IMR-90 (cell line): ENCODE measurements around the gene ZNF407. TPM values are rescaled to one million over a fixed set of nuclear protein-coding genes. Genes with fewer than 3 reads are reported as not detected.
"Not testable (repeated sequence)": the region's sequence is repeated elsewhere in the genome, so short reads cannot be mapped to it uniquely, and the experiment has no call there.

Experiments
- ATAC-seq: fragments of 200-7000 bp; cut with Tn5 transposase; 2 replicates; pipeline ENCODE4 v1.9.1; 2020; ENCODE audit warnings: low read depth, mild to moderate bottlenecking, moderate library complexity
- BruUV-seq: library from RNA; stranded (reverse); fragments of 400-500 nt; replicated peaks from 2 replicates; lab custom pipeline; 2021; lab: Mats Ljungman, UMichigan
- CTCF ChIA-PET: fragments of 300-600 bp; formaldehyde crosslinking; extraction: SDS; loops from one replicate; lab custom pipeline; 2021; ENCODE audit warnings: antibody characterized with exemption; lab: Yijun Ruan, JAX
- POLR2A ChIA-PET: fragments of 300-600 bp; sonication (Branson Sonifier 250); formaldehyde crosslinking; loops from one replicate; lab custom pipeline; 2022; ENCODE audit warnings: antibody characterized with exemption; ENCODE audit not compliant: unreplicated experiment; lab: Charles Lee
- DNase-seq: peaks from one replicate; pipeline ENCODE4 v3.0.0; 2013
- H2AFZ ChIP-seq: replicated peaks from 2 replicates; pipeline ENCODE3; 2013; ENCODE audit warnings: low read length, mild to moderate bottlenecking; ENCODE audit not compliant: poor library complexity
- H2AK5ac ChIP-seq: 2 replicates; pipeline ENCODE4 v1.6.1; 2013; ENCODE audit warnings: low read depth, low read length, inconsistent platforms
- H2AK9ac ChIP-seq: replicated peaks from 2 replicates; pipeline ENCODE3; 2013; ENCODE audit warnings: mild to moderate bottlenecking, low read depth, low read length, moderate library complexity; ENCODE audit not compliant: poor library complexity
- H2BK120ac ChIP-seq: 2 replicates; pipeline ENCODE4 v1.6.1; 2013; ENCODE audit warnings: low read depth, low read length, inconsistent platforms
- H2BK15ac ChIP-seq: 3 replicates; pipeline ENCODE4 v1.6.1; 2013; ENCODE audit warnings: low read depth, low read length, inconsistent platforms
- H2BK20ac ChIP-seq: 2 replicates; pipeline ENCODE4 v1.6.1; 2013; ENCODE audit warnings: low read depth, mild to moderate bottlenecking, inconsistent platforms, low read length, moderate library complexity
- H2BK5ac ChIP-seq: 2 replicates; pipeline ENCODE4 v1.6.1; 2013; ENCODE audit warnings: mild to moderate bottlenecking, low read depth, low read length, inconsistent platforms; ENCODE audit not compliant: poor library complexity, severe bottlenecking
- H3K14ac ChIP-seq: replicated peaks from 2 replicates; pipeline ENCODE4 v1.6.1; 2013; ENCODE audit warnings: low read depth, low read length, inconsistent platforms
- H3K18ac ChIP-seq: 2 replicates; pipeline ENCODE4 v1.6.1; 2013; ENCODE audit warnings: low read depth, low read length, control low read depth
- H3K23ac ChIP-seq: 2 replicates; pipeline ENCODE4 v1.6.1; 2013; ENCODE audit warnings: low read depth, low read length, inconsistent platforms
- H3K27ac ChIP-seq: 2 replicates; pipeline ENCODE4 v1.5.1; 2013; ENCODE audit warnings: mild to moderate bottlenecking, control low read depth, low read length; ENCODE audit not compliant: insufficient read depth
- H3K27me3 ChIP-seq: 2 replicates; pipeline ENCODE4 v1.6.1; 2013; ENCODE audit warnings: low read length; ENCODE audit not compliant: control insufficient read depth, insufficient read depth
- H3K36me3 ChIP-seq: 2 replicates; pipeline ENCODE4 v1.6.1; 2013; ENCODE audit warnings: low read length, mixed read lengths; ENCODE audit not compliant: control insufficient read depth, insufficient read depth
- H3K4ac ChIP-seq: 2 replicates; pipeline ENCODE4 v1.6.1; 2013; ENCODE audit warnings: low read depth, low read length, inconsistent platforms
- H3K4me1 ChIP-seq: 2 replicates; pipeline ENCODE4 v1.6.1; 2013; ENCODE audit warnings: low read length, mixed read lengths; ENCODE audit not compliant: control insufficient read depth, insufficient read depth
- H3K4me2 ChIP-seq: 2 replicates; pipeline ENCODE4 v1.6.1; 2013; ENCODE audit warnings: low read depth, mild to moderate bottlenecking, control low read depth, low read length, moderate library complexity
- H3K4me3 ChIP-seq: 2 replicates; pipeline ENCODE4 v1.5.1; 2013; ENCODE audit warnings: low read depth, mild to moderate bottlenecking, control low read depth, low read length, moderate library complexity; ENCODE audit not compliant: insufficient read depth
- H3K56ac ChIP-seq: 2 replicates; pipeline ENCODE4 v1.6.1; 2013; ENCODE audit warnings: low read length, inconsistent platforms; ENCODE audit not compliant: insufficient read depth; ENCODE audit errors: extremely low read depth
- H3K79me1 ChIP-seq, 2 experiments: 2 replicates each; pipeline ENCODE4 v1.6.1; 2013; ENCODE audit warnings: low read length in 2 of 2, inconsistent platforms in 1 of 2, low read depth in 1 of 2
- H3K9ac ChIP-seq: 2 replicates; pipeline ENCODE4 v1.6.1; 2013; ENCODE audit warnings: low read depth, low read length, control low read depth
- H3K9me1 ChIP-seq: 2 replicates; pipeline ENCODE4 v1.6.1; 2013; ENCODE audit warnings: low read length, inconsistent platforms; ENCODE audit not compliant: insufficient read depth
- H3K9me3 ChIP-seq: 2 replicates; pipeline ENCODE4 v1.6.1; 2013; ENCODE audit warnings: low read length; ENCODE audit not compliant: control insufficient read depth, insufficient read depth
- H4K20me1 ChIP-seq: 2 replicates; pipeline ENCODE4 v1.6.1; 2013; ENCODE audit warnings: low read length, inconsistent platforms; ENCODE audit not compliant: insufficient read depth
- H4K5ac ChIP-seq: 2 replicates; pipeline ENCODE4 v1.6.1; 2013; ENCODE audit warnings: mild to moderate bottlenecking, low read depth, low read length, control low read depth
- H4K8ac ChIP-seq, 2 experiments: 2 replicates each; pipeline ENCODE4 v1.6.1; 2013; ENCODE audit warnings: low read depth in 2 of 2, low read length in 2 of 2, control low read depth in 1 of 2, inconsistent platforms in 1 of 2
- H4K91ac ChIP-seq: 2 replicates; pipeline ENCODE4 v1.6.1; 2013; ENCODE audit warnings: low read depth, low read length, inconsistent platforms; ENCODE audit not compliant: insufficient read depth
- BHLHE40 ChIP-seq: fragments of 150-350 bp; IDR thresholded peaks from 2 replicates; pipeline ENCODE4 v1.6.1; 2016; ENCODE audit warnings: mild to moderate bottlenecking, low read depth, low read length
- ELK1 ChIP-seq: fragments of 150-350 bp; IDR thresholded peaks from 2 replicates; pipeline ENCODE4 v1.6.1; 2016; ENCODE audit warnings: low read depth, mild to moderate bottlenecking, low read length, moderate library complexity, borderline replicate concordance
- FOS ChIP-seq: fragments of 150-350 bp; IDR thresholded peaks from 2 replicates; pipeline ENCODE4 v1.6.1; 2016; ENCODE audit warnings: low read depth, low read length
- MXI1 ChIP-seq: IDR thresholded peaks from 2 replicates; pipeline ENCODE4 v1.6.1; 2012; ENCODE audit warnings: low read depth, mild to moderate bottlenecking, low read length, moderate library complexity, borderline replicate concordance
- RFX5 ChIP-seq: IDR thresholded peaks from 2 replicates; pipeline ENCODE4 v1.8.0; 2012; ENCODE audit warnings: low read depth, mild to moderate bottlenecking, low read length, moderate library complexity
- SMC3 ChIP-seq: fragments of 150-350 bp; IDR thresholded peaks from 2 replicates; pipeline ENCODE4 v1.6.1; 2016; ENCODE audit warnings: low read depth, mild to moderate bottlenecking, antibody characterized with exemption, low read length, moderate library complexity
- WGBS, 2 experiments: methylation state at CpG; one replicate each; pipeline versions ENCODE4 v1.1.5 to v1.1.7; 2013; ENCODE audit warnings: missing lambda C conversion rate in 2 of 2; ENCODE audit not compliant: insufficient read length in 1 of 2; ENCODE audit errors: extremely low coverage in 2 of 2; 5-methylcytosine and 5-hydroxymethylcytosine counted together
- dilution Hi-C: fragments of 300-500 bp; cut with HindIII; formaldehyde crosslinking; loops from one replicate; pipeline ENCODE4 v1.14.3; 2018; ENCODE audit warnings: low sequenced_read_pairs; ENCODE audit not compliant: unreplicated experiment
- in situ Hi-C: fragments of 300-500 bp; cut with MboI; formaldehyde crosslinking; loops from 3 replicates; pipeline ENCODE4 v1.14.3; 2019; ENCODE audit warnings: low sequenced_read_pairs, inconsistent platforms, mixed read lengths
- intact Hi-C: fragments of 100-400 bp; cut with micrococcal nuclease; formaldehyde crosslinking; loops from 2 replicates; pipeline ENCODE4 v1.10.0; 2022
- polyA plus RNA-seq, 3 experiments: library from polyadenylated mRNA; depleted of rRNA; stranded (reverse); fragments of >200 nt; gene quantifications; 2 replicates each; pipeline ENCODE4 v1.2.3, GENCODE V29; 2012; ENCODE audit warnings: low replicate concordance in 1 of 3
- total RNA-seq: library from RNA; depleted of rRNA; stranded (reverse); fragments of >200 nt; gene quantifications from 2 replicates; pipeline ENCODE4 v1.2.3, GENCODE V29; 2012
- TF ChIP-seq, protein P1 (sequence below): fragments of 150-350 bp; IDR thresholded peaks from 2 replicates; pipeline ENCODE4 v1.6.1; 2017; ENCODE audit warnings: mild to moderate bottlenecking, antibody characterized with exemption, low read length, low read depth

The ZNF407 gene
- total and polyA plus RNA-seq, 2 of the 4 experiments (the other 2 are of a cell fraction): 3.1 to 20.1 TPM

GRCh38 chr18:75083761-75084160 is 486.1 kb downstream of the ZNF407 start:
- Histone ChIP-seq H4K8ac (no peak overlapping the region), H2AFZ (no peak overlapping the region), H2AK5ac (no peak overlapping the region), H3K18ac (no peak overlapping the region), H4K5ac (no peak overlapping the region), H3K9me1 (no peaks in the 10 kb centered on the region), H3K23ac (no peak overlapping the region), H2AK9ac (no peak overlapping the region), H4K20me1 (no peaks in the 10 kb centered on the region), H3K4ac (no peak overlapping the region), H3K9ac (no peak overlapping the region), H3K27ac (no peak overlapping the region), H3K27me3 (peaks cover 2% of the 10 kb centered on the region), H2BK5ac (no peak overlapping the region), H2BK120ac (no peak overlapping the region), H4K91ac (no peak overlapping the region), H3K79me1 (no peaks in the 10 kb centered on the region), H2BK20ac (no peak overlapping the region), H3K56ac (no peak overlapping the region), H3K14ac (no peak overlapping the region), H3K9me3 (peaks cover 12% of the 10 kb centered on the region), H3K4me1 (no peaks in the 10 kb centered on the region), H2BK15ac (no peak overlapping the region), H3K36me3 (no peaks in the 10 kb centered on the region), H3K4me3 (no peak overlapping the region), H3K4me2 (no peak overlapping the region)
- dilution Hi-C loops: no loop called here
- ATAC-seq (no peak), DNase-seq (no peak)
- no TSS peak for BruUV-seq
- 62% methylated on average over 5 of the region's 9 CpGs; no CpG with 5 or more reads in 1 of the 2 experiments for WGBS, 2 experiments
- in situ Hi-C loops: no loop called here
- intact Hi-C loops: no loop called here
- CTCF ChIA-PET: interaction anchor here (1.4 kb wide), 1 partner anchor 186 kb away, joined by 3 read pairs; no protein-coding TSS in a partner anchor
- TF ChIP-seq RFX5 (no peak), MXI1 (no peak), FOS (no peak), ELK1 (no peak), BHLHE40 (no peak), SMC3 (no peak)
- TF ChIP-seq, protein P1, sequence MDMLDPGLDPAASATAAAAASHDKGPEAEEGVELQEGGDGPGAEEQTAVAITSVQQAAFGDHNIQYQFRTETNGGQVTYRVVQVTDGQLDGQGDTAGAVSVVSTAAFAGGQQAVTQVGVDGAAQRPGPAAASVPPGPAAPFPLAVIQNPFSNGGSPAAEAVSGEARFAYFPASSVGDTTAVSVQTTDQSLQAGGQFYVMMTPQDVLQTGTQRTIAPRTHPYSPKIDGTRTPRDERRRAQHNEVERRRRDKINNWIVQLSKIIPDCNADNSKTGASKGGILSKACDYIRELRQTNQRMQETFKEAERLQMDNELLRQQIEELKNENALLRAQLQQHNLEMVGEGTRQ: no peak
- POLR2A ChIA-PET: no interaction called here

GRCh38 chr18:75085676-75086075 is 488.0 kb downstream of the ZNF407 start:
- H3K23ac ChIP-seq, H2BK120ac ChIP-seq, H2BK20ac ChIP-seq, DNase-seq, H3K79me1 ChIP-seq, H4K91ac ChIP-seq, H3K18ac ChIP-seq, H2BK5ac ChIP-seq, H4K20me1 ChIP-seq, BruUV-seq, H3K9ac ChIP-seq, H3K9me1 ChIP-seq, H3K4me3 ChIP-seq, in situ Hi-C loops, H3K36me3 ChIP-seq, ATAC-seq, dilution Hi-C loops, H2AK5ac ChIP-seq, H3K14ac ChIP-seq, H3K27me3 ChIP-seq, H2AFZ ChIP-seq, H4K8ac ChIP-seq, H3K4me2 ChIP-seq, H3K9me3 ChIP-seq, H3K56ac ChIP-seq, H2BK15ac ChIP-seq, H3K4ac ChIP-seq, CTCF ChIA-PET, H3K27ac ChIP-seq, H2AK9ac ChIP-seq, intact Hi-C loops, H4K5ac ChIP-seq, POLR2A ChIA-PET, H3K4me1 ChIP-seq: not testable (repeated sequence)
- WGBS, 2 experiments: 90% methylated on average over 2 of the region's 8 CpGs; no CpG with 5 or more reads in 1 of the 2 experiments
